HepG2 (cell line): Measurements from ENCODE around the gene CGREF1. TPM values are rescaled to one million over a fixed set of nuclear protein-coding genes. Genes with fewer than 3 reads are reported as not detected.
A peak's percentile ranks its signal among the peaks of the same experiment; 100 is the strongest.

Experiments used
- BORCS8-MEF2B ChIP-seq: sonication (generic); formaldehyde crosslinking; IDR thresholded peaks from 2 replicates; pipeline ENCODE4 v1.8.0; 2022; ENCODE audit warnings: mild to moderate bottlenecking, missing genetic modification reagents
- CHCHD3 ChIP-seq: sonication (generic); formaldehyde crosslinking; IDR thresholded peaks from 2 replicates; pipeline ENCODE4 v1.8.0; 2022; ENCODE audit warnings: mild to moderate bottlenecking, missing genetic modification reagents, moderate library complexity
- CHD2 ChIP-seq: IDR thresholded peaks from 2 replicates; pipeline ENCODE4 v1.6.1; 2011; ENCODE audit warnings: low read depth, low read length, improper control_type of control experiment
- CREB3 ChIP-seq: sonication (generic); formaldehyde crosslinking; IDR thresholded peaks from 2 replicates; pipeline ENCODE4 v1.5.0; 2020; ENCODE audit warnings: missing genetic modification reagents
- NRL ChIP-seq: sonication (generic); formaldehyde crosslinking; IDR thresholded peaks from 2 replicates; pipeline ENCODE4 v1.5.0; 2020; ENCODE audit warnings: missing genetic modification reagents, mild to moderate bottlenecking, moderate library complexity, borderline replicate concordance
- PHF20 ChIP-seq: sonication (generic); formaldehyde crosslinking; IDR thresholded peaks from 2 replicates; pipeline ENCODE4 v1.5.0; 2020; ENCODE audit warnings: mild to moderate bottlenecking, missing genetic modification reagents
- SALL2 ChIP-seq: sonication (generic); formaldehyde crosslinking; IDR thresholded peaks from 2 replicates; pipeline ENCODE4 v1.8.1; 2023; ENCODE audit warnings: mild to moderate bottlenecking, missing genetic modification reagents, inconsistent platforms
- TOPORS ChIP-seq: sonication (generic); formaldehyde crosslinking; IDR thresholded peaks from 2 replicates; pipeline ENCODE4 v1.8.0; 2023; ENCODE audit warnings: mild to moderate bottlenecking, missing genetic modification reagents
- TP53 ChIP-seq: sonication (generic); formaldehyde crosslinking; conservative IDR thresholded peaks from 2 replicates; pipeline ENCODE4 v1.4.0; 2020; ENCODE audit warnings: missing genetic modification reagents
- ZBTB7A ChIP-seq: sonication (generic); formaldehyde crosslinking; IDR thresholded peaks from 2 replicates; pipeline ENCODE4 v1.8.0; 2022; ENCODE audit warnings: mild to moderate bottlenecking, missing genetic modification reagents
- ZC3H4 ChIP-seq: sonication (generic); formaldehyde crosslinking; IDR thresholded peaks from 2 replicates; pipeline ENCODE4 v1.4.0; 2020; ENCODE audit warnings: missing genetic modification reagents, borderline replicate concordance
- ZFP41 ChIP-seq: sonication (generic); formaldehyde crosslinking; IDR thresholded peaks from 2 replicates; pipeline ENCODE4 v1.4.0; 2020; ENCODE audit warnings: mild to moderate bottlenecking, missing genetic modification reagents, borderline replicate concordance
- ZNF281 ChIP-seq: sonication (generic); formaldehyde crosslinking; IDR thresholded peaks from 2 replicates; pipeline ENCODE4 v1.4.0; 2020; ENCODE audit warnings: missing genetic modification reagents, borderline replicate concordance
- ZNF451 ChIP-seq: sonication (generic); formaldehyde crosslinking; IDR thresholded peaks from 2 replicates; pipeline ENCODE4 v1.5.0; 2020; ENCODE audit warnings: mild to moderate bottlenecking, missing genetic modification reagents
- ZNF563 ChIP-seq: sonication (generic); formaldehyde crosslinking; IDR thresholded peaks from 2 replicates; pipeline ENCODE4 v1.8.0; 2022; ENCODE audit warnings: mild to moderate bottlenecking, moderate library complexity, missing genetic modification reagents
- ZNF569 ChIP-seq: sonication (generic); formaldehyde crosslinking; IDR thresholded peaks from 2 replicates; pipeline ENCODE4 v1.5.0; 2020; ENCODE audit warnings: mild to moderate bottlenecking, missing genetic modification reagents, moderate library complexity, borderline replicate concordance
- ZNF616 ChIP-seq: sonication (generic); formaldehyde crosslinking; IDR thresholded peaks from 2 replicates; pipeline ENCODE4 v1.5.0; 2020; ENCODE audit warnings: low read depth, mild to moderate bottlenecking, missing genetic modification reagents
- ZNF7 ChIP-seq: IDR thresholded peaks from 2 replicates; pipeline ENCODE4 v1.6.1; 2016; ENCODE audit warnings: missing biosample characterization, missing genetic modification reagents
- ZZZ3 ChIP-seq: sonication (generic); formaldehyde crosslinking; IDR thresholded peaks from 2 replicates; pipeline ENCODE4 v1.4.0; 2020; ENCODE audit warnings: missing genetic modification reagents, mild to moderate bottlenecking, borderline replicate concordance
- polyA plus RNA-seq, 8 experiments: library from polyadenylated mRNA; depleted of rRNA in 3 of 8; stranded (reverse) in 7 of 8; unstranded in 1 of 8; fragments of >200 nt; fragmentation: Illumina TruSeq in 4 of 8; extraction: Trizol in 4 of 8; gene quantifications; 2 replicates each; pipeline versions ENCODE4 v1.2.1 to v1.2.3, GENCODE V29; 2011 to 2016; ENCODE audit warnings: low read depth in 4 of 8, missing spikeins in 1 of 8, mixed read lengths in 1 of 8; ENCODE audit not compliant: insufficient read depth in 1 of 8
- total RNA-seq, 5 experiments: library from RNA; depleted of rRNA; stranded (reverse); fragments of >200 nt; fragmentation: Illumina TruSeq; extraction: Trizol; gene quantifications; 2 replicates each; pipeline ENCODE4 v1.2.3, GENCODE V29; 2016; ENCODE audit warnings: low read depth in 1 of 5
- TF ChIP-seq, protein P1 (sequence below): sonication (generic); formaldehyde crosslinking; IDR thresholded peaks from 2 replicates; pipeline ENCODE4 v1.9.0; 2021; ENCODE audit warnings: mild to moderate bottlenecking, missing genetic modification reagents

CGREF1 gene
- total and polyA plus RNA-seq, 2 of the 13 experiments (the other 11 are each of a cell fraction or from before 2014, with no cell fraction given), result 13.9 to 23.4 TPM

GRCh38 chr2:27118525-27119329 is at the start of gene CGREF1 (continued):
- TF ChIP-seq ZNF569 (no peak), ZBTB7A (CRISPR knock-in tag) (0 out of 2 replicates have a peak, but pooled peaks have one; percentile 47), ZNF7 (no peak), TOPORS (CRISPR knock-in tag) (no peak), NRL (CRISPR knock-in tag) (no peak), CHD2 (no peak), ZFP41 (CRISPR knock-in tag) (no peak; the same call in 1 of the 2 replicates), PHF20 (no peak), ZNF451 (CRISPR knock-in tag) (0 out of 2 replicates have a peak, but pooled peaks have one; percentile 46), ZC3H4 (CRISPR knock-in tag) (no peak), ZNF616 (CRISPR knock-in tag) (peak; percentile 25; the same call in 1 of the 2 replicates), ZNF281 (peak; percentile 58), CREB3 (CRISPR knock-in tag) (no peak), SALL2 (CRISPR knock-in tag) (no peak), ZNF563 (CRISPR knock-in tag) (no peak; the same call in none of the 2 replicates), BORCS8-MEF2B (CRISPR knock-in tag) (no peak), ZZZ3 (CRISPR knock-in tag) (0 out of 2 replicates have a peak, but pooled peaks have one; percentile 56), TP53 (CRISPR knock-in tag) (no peak), CHCHD3 (CRISPR knock-in tag) (no peak)
- TF ChIP-seq, protein P1, sequence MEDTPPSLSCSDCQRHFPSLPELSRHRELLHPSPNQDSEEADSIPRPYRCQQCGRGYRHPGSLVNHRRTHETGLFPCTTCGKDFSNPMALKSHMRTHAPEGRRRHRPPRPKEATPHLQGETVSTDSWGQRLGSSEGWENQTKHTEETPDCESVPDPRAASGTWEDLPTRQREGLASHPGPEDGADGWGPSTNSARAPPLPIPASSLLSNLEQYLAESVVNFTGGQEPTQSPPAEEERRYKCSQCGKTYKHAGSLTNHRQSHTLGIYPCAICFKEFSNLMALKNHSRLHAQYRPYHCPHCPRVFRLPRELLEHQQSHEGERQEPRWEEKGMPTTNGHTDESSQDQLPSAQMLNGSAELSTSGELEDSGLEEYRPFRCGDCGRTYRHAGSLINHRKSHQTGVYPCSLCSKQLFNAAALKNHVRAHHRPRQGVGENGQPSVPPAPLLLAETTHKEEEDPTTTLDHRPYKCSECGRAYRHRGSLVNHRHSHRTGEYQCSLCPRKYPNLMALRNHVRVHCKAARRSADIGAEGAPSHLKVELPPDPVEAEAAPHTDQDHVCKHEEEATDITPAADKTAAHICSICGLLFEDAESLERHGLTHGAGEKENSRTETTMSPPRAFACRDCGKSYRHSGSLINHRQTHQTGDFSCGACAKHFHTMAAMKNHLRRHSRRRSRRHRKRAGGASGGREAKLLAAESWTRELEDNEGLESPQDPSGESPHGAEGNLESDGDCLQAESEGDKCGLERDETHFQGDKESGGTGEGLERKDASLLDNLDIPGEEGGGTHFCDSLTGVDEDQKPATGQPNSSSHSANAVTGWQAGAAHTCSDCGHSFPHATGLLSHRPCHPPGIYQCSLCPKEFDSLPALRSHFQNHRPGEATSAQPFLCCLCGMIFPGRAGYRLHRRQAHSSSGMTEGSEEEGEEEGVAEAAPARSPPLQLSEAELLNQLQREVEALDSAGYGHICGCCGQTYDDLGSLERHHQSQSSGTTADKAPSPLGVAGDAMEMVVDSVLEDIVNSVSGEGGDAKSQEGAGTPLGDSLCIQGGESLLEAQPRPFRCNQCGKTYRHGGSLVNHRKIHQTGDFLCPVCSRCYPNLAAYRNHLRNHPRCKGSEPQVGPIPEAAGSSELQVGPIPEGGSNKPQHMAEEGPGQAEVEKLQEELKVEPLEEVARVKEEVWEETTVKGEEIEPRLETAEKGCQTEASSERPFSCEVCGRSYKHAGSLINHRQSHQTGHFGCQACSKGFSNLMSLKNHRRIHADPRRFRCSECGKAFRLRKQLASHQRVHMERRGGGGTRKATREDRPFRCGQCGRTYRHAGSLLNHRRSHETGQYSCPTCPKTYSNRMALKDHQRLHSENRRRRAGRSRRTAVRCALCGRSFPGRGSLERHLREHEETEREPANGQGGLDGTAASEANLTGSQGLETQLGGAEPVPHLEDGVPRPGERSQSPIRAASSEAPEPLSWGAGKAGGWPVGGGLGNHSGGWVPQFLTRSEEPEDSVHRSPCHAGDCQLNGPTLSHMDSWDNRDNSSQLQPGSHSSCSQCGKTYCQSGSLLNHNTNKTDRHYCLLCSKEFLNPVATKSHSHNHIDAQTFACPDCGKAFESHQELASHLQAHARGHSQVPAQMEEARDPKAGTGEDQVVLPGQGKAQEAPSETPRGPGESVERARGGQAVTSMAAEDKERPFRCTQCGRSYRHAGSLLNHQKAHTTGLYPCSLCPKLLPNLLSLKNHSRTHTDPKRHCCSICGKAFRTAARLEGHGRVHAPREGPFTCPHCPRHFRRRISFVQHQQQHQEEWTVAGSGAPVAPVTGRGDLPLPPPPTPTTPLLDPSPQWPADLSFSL, result no peak
